Measurements from ENCODE around the gene DGKH. TPM values are rescaled to one million over a fixed set of nuclear protein-coding genes. Genes with fewer than 3 reads are reported as not detected.
A peak's percentile ranks its signal among the peaks of the same experiment; 100 is the strongest.

The DGKH gene
- total RNA-seq, 1 donor from 2014 or later, result 18.7 TPM

GRCh38 chr13:42279080-42279479 lies 230.6 kb downstream of the DGKH start:
- H3K4me1 ChIP-seq, result peaks cover 12% of the 10 kb centered on the region
- intact Hi-C loops (cut with DNase I), result no loop called here
- TF ChIP-seq CTCF (IDR thresholded peaks at IDR 0.05), result no peak
- H3K27ac ChIP-seq, result no peak overlapping the region
- no peaks in the 10 kb centered on the region for H3K36me3 ChIP-seq
- H3K27me3 ChIP-seq (ENCODE audit: low read depth), result no peaks in the 10 kb centered on the region
- ATAC-seq (no peak), DNase-seq (no peak)
- H3K9me3 ChIP-seq, result no peaks in the 10 kb centered on the region
- H3K4me3 ChIP-seq, result no peak overlapping the region

DNA sequence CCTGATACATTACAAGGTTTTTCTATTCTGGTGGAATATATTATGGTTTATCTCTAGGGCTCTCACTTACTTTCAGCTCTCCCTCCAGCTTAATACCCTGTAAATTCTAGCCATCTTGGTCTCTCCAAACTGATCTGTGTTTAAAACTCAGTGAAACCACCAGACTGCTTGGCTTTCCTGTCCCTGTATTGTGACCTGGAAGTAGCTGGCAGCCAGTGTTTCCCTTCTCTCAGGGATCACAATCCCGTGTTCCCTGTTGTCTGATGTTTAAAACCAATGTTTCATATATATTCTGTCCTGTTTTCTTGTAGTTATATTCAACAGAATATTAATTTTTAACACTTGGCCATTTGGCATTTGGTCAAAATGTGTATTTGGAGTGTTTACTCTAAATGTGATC lies 231.5 kb downstream of the DGKH start:
- no peak for TF ChIP-seq CTCF (IDR thresholded peaks at IDR 0.05)
- Histone ChIP-seq H3K4me1 (peaks cover 12% of the 10 kb centered on the region), H3K27ac (no peak overlapping the region), H3K36me3 (no peaks in the 10 kb centered on the region), H3K9me3 (no peaks in the 10 kb centered on the region), H3K4me3 (no peak overlapping the region), H3K27me3 (ENCODE audit: low read depth) (no peaks in the 10 kb centered on the region)
- no peak for DNase-seq
- ATAC-seq, result no peak
- intact Hi-C loops (cut with DNase I), result no loop called here

GRCh38 chr13:42280537-42280936 lies 232.1 kb downstream of the DGKH start:
- Histone ChIP-seq H3K27ac (no peak overlapping the region), H3K4me1 (peaks cover 12% of the 10 kb centered on the region), H3K9me3 (no peaks in the 10 kb centered on the region), H3K27me3 (ENCODE audit: low read depth) (no peaks in the 10 kb centered on the region), H3K36me3 (no peaks in the 10 kb centered on the region), H3K4me3 (no peak overlapping the region)
- intact Hi-C loops (cut with DNase I), result no loop called here
- TF ChIP-seq CTCF (IDR thresholded peaks at IDR 0.05), result no peak
- ATAC-seq (peak in 1 of 2 donors; percentile 28), DNase-seq (no peak)

GRCh38 chr13:42283574-42283973 lies 235.1 kb downstream of the DGKH start:
- Histone ChIP-seq H3K27me3 (ENCODE audit: low read depth) (no peaks in the 10 kb centered on the region), H3K4me3 (no peak overlapping the region), H3K4me1 (peaks cover 12% of the 10 kb centered on the region), H3K27ac (no peak overlapping the region), H3K36me3 (peaks cover 23% of the 10 kb centered on the region), H3K9me3 (no peaks in the 10 kb centered on the region)
- no peak for TF ChIP-seq CTCF (IDR thresholded peaks at IDR 0.05)
- DNase-seq (no peak), ATAC-seq (no peak)
- intact Hi-C loops (cut with DNase I), result no loop called here

DNA sequence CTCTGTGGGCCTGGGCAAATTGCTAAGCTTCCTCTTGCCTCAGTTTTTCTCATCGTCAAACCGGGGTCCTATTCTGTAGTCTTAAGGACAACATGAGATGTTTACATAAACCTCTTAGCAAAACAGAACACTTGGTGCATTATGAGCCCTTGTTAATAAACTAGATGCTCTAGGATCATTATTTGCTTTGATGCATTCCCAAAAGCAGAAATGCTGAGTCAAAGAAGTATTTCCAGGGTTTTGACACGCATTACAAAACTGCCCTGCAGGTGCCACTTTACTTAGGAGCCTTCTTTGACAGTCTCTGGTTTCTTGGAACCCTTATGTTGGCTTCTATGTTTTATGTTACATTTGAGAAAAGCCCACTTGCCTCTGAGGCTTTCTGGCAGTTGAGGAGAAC lies 235.6 kb downstream of the DGKH start:
- H3K4me3 ChIP-seq, result no peak overlapping the region
- no peak overlapping the region for H3K27ac ChIP-seq
- intact Hi-C loops (cut with DNase I), result no loop called here
- H3K9me3 ChIP-seq, result no peaks in the 10 kb centered on the region
- peaks cover 27% of the 10 kb centered on the region for H3K36me3 ChIP-seq
- peaks cover 12% of the 10 kb centered on the region for H3K4me1 ChIP-seq
- TF ChIP-seq CTCF (IDR thresholded peaks at IDR 0.05), result no peak
- no peaks in the 10 kb centered on the region for H3K27me3 ChIP-seq (ENCODE audit: low read depth)
- DNase-seq (no peak), ATAC-seq (no peak)

Other genes with a start within 250 kb of the DGKH start
- 18.2 TPM for gene VWA8, start 87.5 kb upstream of the DGKH start, total RNA-seq
- gene AKAP11, start 223.5 kb downstream of the DGKH start, total RNA-seq, result 34.5 TPM